CD14-positive monocyte (primary cell): ENCODE results near the gene ALPK3. TPM values are rescaled to one million over a fixed set of nuclear protein-coding genes. Genes with fewer than 3 reads are reported as not detected.

Experiments
- DNase-seq, 3 donors: peaks; one replicate each; pipeline ENCODE4 v3.0.0-alpha.2; 2011 to 2022
- H2AFZ ChIP-seq: 2 replicates; pipeline ENCODE4 v1.6.0; 2012; ENCODE audit warnings: mild to moderate bottlenecking, low read depth, low read length, inconsistent platforms; ENCODE audit not compliant: insufficient read depth, poor library complexity, severe bottlenecking
- H3K27ac ChIP-seq, 2 donors: 1 replicate in 1 of 2; 2 replicates in 1 of 2; pipeline ENCODE4 v1.5.1; 2012 to 2013; ENCODE audit warnings: low read length in 2 of 2, control low read depth in 1 of 2, inconsistent platforms in 1 of 2, low read depth in 1 of 2, mild to moderate bottlenecking in 1 of 2
- H3K27me3 ChIP-seq, 2 donors: one replicate each; pipeline versions ENCODE4 v1.6.0 to v1.6.1; 2011 to 2013; ENCODE audit warnings: low read length in 2 of 2; ENCODE audit not compliant: control insufficient read depth in 2 of 2, insufficient read depth in 2 of 2
- H3K36me3 ChIP-seq, 2 donors: replicated peaks in 1 of 2; 1 replicate in 1 of 2; 2 replicates in 1 of 2; pipeline versions ENCODE4 v1.5.1 to v1.6.1; 2012 to 2013; ENCODE audit warnings: low read length in 2 of 2, control low read depth in 1 of 2, inconsistent platforms in 1 of 2, mild to moderate bottlenecking in 1 of 2; ENCODE audit not compliant: insufficient read depth in 2 of 2, control insufficient read depth in 1 of 2
- H3K4me1 ChIP-seq, 2 donors: 1 replicate in 1 of 2; 2 replicates in 1 of 2; pipeline versions ENCODE4 v1.5.1 to v1.6.1; 2012 to 2013; ENCODE audit warnings: low read length in 2 of 2, control low read depth in 1 of 2, inconsistent platforms in 1 of 2, mild to moderate bottlenecking in 1 of 2, moderate library complexity in 1 of 2; ENCODE audit not compliant: insufficient read depth in 2 of 2, control insufficient read depth in 1 of 2
- H3K4me2 ChIP-seq: replicated peaks from 2 replicates; pipeline ENCODE3; 2012; ENCODE audit warnings: low read length, moderate library complexity, mild to moderate bottlenecking; ENCODE audit not compliant: poor library complexity, severe bottlenecking; ENCODE audit errors: extremely low read depth
- H3K4me3 ChIP-seq, 3 experiments: fragments of 200-600 bp in 1 of 3; sonication (generic) in 1 of 3; replicated peaks in 1 of 3; 1 replicate in 2 of 3; 2 replicates in 1 of 3; pipeline ENCODE4 v1.5.1; 2011 to 2013; ENCODE audit warnings: low read length in 3 of 3, mild to moderate bottlenecking in 3 of 3, control low read depth in 2 of 3, low read depth in 2 of 3, inconsistent platforms in 1 of 3, moderate library complexity in 1 of 3
- H3K79me2 ChIP-seq: 2 replicates; pipeline ENCODE4 v1.6.0; 2012; ENCODE audit warnings: mild to moderate bottlenecking, control low read depth, inconsistent platforms, low read length, moderate library complexity; ENCODE audit not compliant: insufficient read depth
- H3K9ac ChIP-seq: 2 replicates; pipeline ENCODE4 v1.6.0; 2017; ENCODE audit warnings: low read length, mild to moderate bottlenecking; ENCODE audit not compliant: insufficient read depth, poor library complexity, severe bottlenecking
- H3K9me3 ChIP-seq, 2 donors: replicated peaks in 1 of 2; 1 replicate in 1 of 2; 2 replicates in 1 of 2; pipeline versions ENCODE4 v1.5.1 to v1.6.1; 2012 to 2013; ENCODE audit warnings: low read length in 2 of 2, control low read depth in 1 of 2; ENCODE audit not compliant: control insufficient read depth in 1 of 2, insufficient read depth in 1 of 2
- H4K20me1 ChIP-seq: 2 replicates; pipeline ENCODE4 v1.6.0; 2012; ENCODE audit warnings: mild to moderate bottlenecking, low read length, control low read depth, moderate library complexity; ENCODE audit not compliant: insufficient read depth
- H3K27ac Mint-ChIP-seq, 7 donors: one replicate each; pipeline ENCODE4 v1.8.0; 2020; ENCODE audit warnings: mild to moderate bottlenecking in 7 of 7, mixed read lengths in 7 of 7, moderate library complexity in 6 of 7, inconsistent platforms in 2 of 7
- H3K27me3 Mint-ChIP-seq, 3 donors: one replicate each; pipeline ENCODE4 v1.8.0; 2021 to 2022; ENCODE audit warnings: low read depth in 3 of 3, mild to moderate bottlenecking in 3 of 3, mixed read lengths in 3 of 3, moderate library complexity in 3 of 3, inconsistent platforms in 1 of 3
- H3K36me3 Mint-ChIP-seq, 2 donors: one replicate each; pipeline ENCODE4 v1.8.0; 2020; ENCODE audit warnings: mixed read lengths in 2 of 2, inconsistent platforms in 1 of 2, mild to moderate bottlenecking in 1 of 2
- H3K4me1 Mint-ChIP-seq: one replicate; pipeline ENCODE4 v1.8.0; 2020; ENCODE audit warnings: mild to moderate bottlenecking, mixed read lengths
- H3K4me3 Mint-ChIP-seq, 2 donors: one replicate each; pipeline ENCODE4 v1.8.0; 2020; ENCODE audit warnings: mild to moderate bottlenecking in 2 of 2, mixed read lengths in 2 of 2, moderate library complexity in 1 of 2
- H3K9me3 Mint-ChIP-seq, 7 donors: one replicate each; pipeline ENCODE4 v1.8.0; 2020 to 2022; ENCODE audit warnings: mixed read lengths in 7 of 7, mild to moderate bottlenecking in 6 of 7, moderate library complexity in 6 of 7, inconsistent platforms in 2 of 7
- WGBS: methylation state at CpG from one replicate; pipeline ENCODE4 v1.1.5; 2013; ENCODE audit warnings: missing lambda C conversion rate; ENCODE audit not compliant: insufficient coverage; 5-methylcytosine and 5-hydroxymethylcytosine counted together
- intact Hi-C, 2 donors: fragments of 100-400 bp; cut with micrococcal nuclease; formaldehyde crosslinking; loops; one replicate each; pipeline versions ENCODE4 v1.15.0 to v1.15.1; 2023
- polyA plus RNA-seq, 3 donors: library from polyadenylated mRNA; depleted of rRNA in 1 of 3; unstranded in 2 of 3; stranded (reverse) in 1 of 3; fragments of 300-500 nt in 2 of 3; fragments of >200 nt in 1 of 3; fragmentation: Illumina TruSeq in 2 of 3; gene quantifications; 1 replicate in 2 of 3; 2 replicates in 1 of 3; pipeline ENCODE4 v1.2.3, GENCODE V29; 2012 to 2021
- TF ChIP-seq, protein P1 (sequence below): fragments of 200-600 bp; IDR thresholded peaks from one replicate; pipeline ENCODE4 v1.8.0; 2022; ENCODE audit warnings: antibody characterized with exemption, mild to moderate bottlenecking

The ALPK3 gene
- polyA plus RNA-seq, 3 donors, result 0.02 to 0.12 TPM; not detected in 1

DNA sequence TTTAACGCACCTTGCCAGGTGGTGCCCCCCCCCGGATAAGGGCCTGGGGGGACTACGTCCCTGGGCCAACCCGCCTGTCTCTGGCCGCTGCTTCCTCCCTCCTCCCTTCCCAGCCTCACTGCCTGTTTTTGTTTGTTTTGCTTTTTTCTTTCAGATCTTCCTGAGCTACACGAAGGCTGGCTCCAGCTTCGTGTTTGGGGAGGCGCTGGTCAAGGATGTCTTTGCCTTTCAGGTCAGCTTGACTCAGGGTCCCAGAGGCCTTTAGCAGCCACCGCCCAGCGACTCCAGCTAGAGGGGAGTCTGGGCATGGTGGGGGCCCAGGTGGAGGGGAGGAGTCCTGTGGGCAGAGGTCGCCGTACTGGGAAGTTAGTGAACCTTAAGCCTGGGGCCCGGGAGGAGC is 91.4 kb downstream of the ALPK3 start:
- no peaks in the 10 kb centered on the region for H3K4me1 ChIP-seq
- Mint-ChIP-seq H3K9me3 (peaks cover 0 to 3% (median 0%) of the 10 kb centered on the region in 7 donors), H3K4me3 (no peak overlapping the region), H3K27ac (no peak overlapping the region), H3K27me3 (peaks cover 1 to 7% (median 2%) of the 10 kb centered on the region in 3 donors), H3K36me3 (no peaks in the 10 kb centered on the region), H3K4me1 (no peaks in the 10 kb centered on the region)
- H3K27me3 ChIP-seq, result no peaks in the 10 kb centered on the region
- H4K20me1 ChIP-seq, result no peaks in the 10 kb centered on the region
- H3K36me3 ChIP-seq, result no peaks in the 10 kb centered on the region
- no peaks in the 10 kb centered on the region for H3K9me3 ChIP-seq
- DNase-seq, result no peak
- TF ChIP-seq, protein P1, sequence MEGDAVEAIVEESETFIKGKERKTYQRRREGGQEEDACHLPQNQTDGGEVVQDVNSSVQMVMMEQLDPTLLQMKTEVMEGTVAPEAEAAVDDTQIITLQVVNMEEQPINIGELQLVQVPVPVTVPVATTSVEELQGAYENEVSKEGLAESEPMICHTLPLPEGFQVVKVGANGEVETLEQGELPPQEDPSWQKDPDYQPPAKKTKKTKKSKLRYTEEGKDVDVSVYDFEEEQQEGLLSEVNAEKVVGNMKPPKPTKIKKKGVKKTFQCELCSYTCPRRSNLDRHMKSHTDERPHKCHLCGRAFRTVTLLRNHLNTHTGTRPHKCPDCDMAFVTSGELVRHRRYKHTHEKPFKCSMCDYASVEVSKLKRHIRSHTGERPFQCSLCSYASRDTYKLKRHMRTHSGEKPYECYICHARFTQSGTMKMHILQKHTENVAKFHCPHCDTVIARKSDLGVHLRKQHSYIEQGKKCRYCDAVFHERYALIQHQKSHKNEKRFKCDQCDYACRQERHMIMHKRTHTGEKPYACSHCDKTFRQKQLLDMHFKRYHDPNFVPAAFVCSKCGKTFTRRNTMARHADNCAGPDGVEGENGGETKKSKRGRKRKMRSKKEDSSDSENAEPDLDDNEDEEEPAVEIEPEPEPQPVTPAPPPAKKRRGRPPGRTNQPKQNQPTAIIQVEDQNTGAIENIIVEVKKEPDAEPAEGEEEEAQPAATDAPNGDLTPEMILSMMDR, result no peak
- H3K4me2 ChIP-seq, result no peak overlapping the region
- WGBS, result 82% methylated on average over 13 of the region's 13 CpGs
- no peak overlapping the region for H2AFZ ChIP-seq
- intact Hi-C loops, result no loop called here
- H3K4me3 ChIP-seq, result no peak overlapping the region
- H3K79me2 ChIP-seq, result no peaks in the 10 kb centered on the region
- no peak overlapping the region for H3K9ac ChIP-seq
- no peak overlapping the region for H3K27ac ChIP-seq

DNA sequence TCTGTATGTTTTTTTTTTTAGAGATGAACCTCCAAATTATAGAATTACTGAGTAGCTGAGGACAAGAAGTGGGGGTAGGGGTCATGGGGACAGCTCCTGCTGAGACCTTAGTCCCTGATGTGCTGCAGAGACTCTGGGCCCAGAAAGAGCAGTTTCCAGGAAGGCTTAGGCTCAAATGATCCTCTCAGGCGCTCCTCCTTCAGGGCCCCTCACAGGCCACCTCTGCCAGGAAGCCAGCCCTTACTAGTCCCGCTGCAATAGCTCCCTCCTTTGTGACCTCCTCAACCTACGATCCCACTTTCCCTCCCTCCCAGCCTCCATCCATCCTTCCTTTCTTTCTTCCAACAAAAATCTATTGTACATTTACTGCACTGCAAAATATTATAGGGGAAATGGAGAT is 91.9 kb downstream of the ALPK3 start:
- 94% methylated on average over 2 of the region's 3 CpGs for WGBS
- TF ChIP-seq, protein P1, result no peak
- Mint-ChIP-seq H3K4me1 (no peaks in the 10 kb centered on the region), H3K9me3 (peaks cover 0 to 3% (median 1%) of the 10 kb centered on the region in 7 donors), H3K27me3 (peaks cover 1 to 7% (median 2%) of the 10 kb centered on the region in 3 donors), H3K27ac (no peak overlapping the region), H3K36me3 (no peaks in the 10 kb centered on the region), H3K4me3 (no peak overlapping the region)
- no peaks in the 10 kb centered on the region for H3K27me3 ChIP-seq
- no peak overlapping the region for H3K27ac ChIP-seq
- H3K79me2 ChIP-seq, result no peaks in the 10 kb centered on the region
- DNase-seq, result no peak
- no peaks in the 10 kb centered on the region for H3K4me1 ChIP-seq
- H3K36me3 ChIP-seq, result no peaks in the 10 kb centered on the region
- no peak overlapping the region for H3K4me3 ChIP-seq
- peaks cover 0 to under 1% of the 10 kb centered on the region in 2 donors for H3K9me3 ChIP-seq
- intact Hi-C loops, result no loop called here
- H4K20me1 ChIP-seq, result no peaks in the 10 kb centered on the region
- H3K9ac ChIP-seq, result no peak overlapping the region
- H2AFZ ChIP-seq, result no peak overlapping the region
- H3K4me2 ChIP-seq, result no peak overlapping the region
